Brain microvascular endothelial cell (primary cell): Measurements from ENCODE around the gene ACSM3.
"Not testable (repeated sequence)": the region's sequence is repeated elsewhere in the genome, so short reads cannot be mapped to it uniquely, and the experiment has no call there.

Experiments used
- DNase-seq: peaks from one replicate; pipeline ENCODE4 v3.0.0-alpha.2; 2020
- H3K27ac ChIP-seq: fragments of 250-450 bp; sonication (Bioruptor Pico); 2 replicates; pipeline ENCODE4 v1.5.1; 2020; ENCODE audit warnings: mild to moderate bottlenecking, moderate library complexity
- H3K27me3 ChIP-seq: fragments of 250-450 bp; sonication (Bioruptor Pico); replicated peaks from 2 replicates; pipeline ENCODE4 v1.5.1; 2020; ENCODE audit warnings: mild to moderate bottlenecking
- H3K36me3 ChIP-seq: fragments of 250-450 bp; sonication (Bioruptor Pico); replicated peaks from 2 replicates; pipeline ENCODE4 v1.5.1; 2020; ENCODE audit warnings: mild to moderate bottlenecking
- H3K4me3 ChIP-seq: 2 replicates; pipeline ENCODE4 v1.5.1; 2011; ENCODE audit warnings: low read depth, mild to moderate bottlenecking, control low read depth, low read length, moderate library complexity
- CTCF ChIP-seq: IDR thresholded peaks from 2 replicates; pipeline ENCODE4 v1.5.1; 2011; ENCODE audit warnings: low read depth, mild to moderate bottlenecking, moderate library complexity, low read length, control low read depth, inconsistent platforms; ENCODE audit errors: missing control alignments
- in situ Hi-C: cut with HindIII; loops from 2 replicates; pipeline ENCODE4 v1.10.0; 2017; ENCODE audit warnings: low sequenced_read_pairs, low pct_ligation_motif_present

ACSM3 gene

DNA sequence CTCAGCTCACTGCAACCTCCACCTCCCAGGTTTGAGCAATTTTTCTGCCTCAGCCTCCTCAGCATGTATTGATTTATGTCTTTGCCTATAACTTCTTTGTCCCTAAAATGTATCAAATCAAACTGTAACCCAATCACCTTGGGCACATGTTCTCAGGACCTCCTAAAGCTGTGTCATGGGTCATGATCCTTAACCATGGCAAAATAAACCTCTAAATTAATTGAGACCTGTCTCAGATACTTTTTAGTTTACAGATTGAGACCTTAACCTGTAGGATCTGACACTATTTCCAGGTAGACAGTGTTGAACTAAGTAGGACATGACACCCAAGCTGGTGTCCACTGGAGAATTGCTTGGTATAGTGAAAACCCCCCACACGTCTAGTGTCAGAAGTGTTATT is 2.6 kb upstream of the ACSM3 start:
- no peak for TF ChIP-seq CTCF
- in situ Hi-C loops = no loop called here
- Histone ChIP-seq H3K27me3 (no peaks in the 10 kb centered on the region), H3K27ac (no peak overlapping the region), H3K36me3 (no peaks in the 10 kb centered on the region), H3K4me3 (no peak overlapping the region)
- DNase-seq = no peak

GRCh38 chr16:20762404-20763123 is 1.2 kb upstream of the ACSM3 start:
- Histone ChIP-seq H3K27me3 (no peaks in the 10 kb centered on the region), H3K4me3 (no peak overlapping the region), H3K36me3 (no peaks in the 10 kb centered on the region), H3K27ac (no peak overlapping the region)
- TF ChIP-seq CTCF = no peak
- no peak for DNase-seq
- in situ Hi-C loops = no loop called here

GRCh38 chr16:20764448-20764847 is 634 bp downstream of the ACSM3 start:
- H3K27ac ChIP-seq, in situ Hi-C loops, H3K27me3 ChIP-seq, DNase-seq, H3K36me3 ChIP-seq, H3K4me3 ChIP-seq: not testable (repeated sequence)

DNA sequence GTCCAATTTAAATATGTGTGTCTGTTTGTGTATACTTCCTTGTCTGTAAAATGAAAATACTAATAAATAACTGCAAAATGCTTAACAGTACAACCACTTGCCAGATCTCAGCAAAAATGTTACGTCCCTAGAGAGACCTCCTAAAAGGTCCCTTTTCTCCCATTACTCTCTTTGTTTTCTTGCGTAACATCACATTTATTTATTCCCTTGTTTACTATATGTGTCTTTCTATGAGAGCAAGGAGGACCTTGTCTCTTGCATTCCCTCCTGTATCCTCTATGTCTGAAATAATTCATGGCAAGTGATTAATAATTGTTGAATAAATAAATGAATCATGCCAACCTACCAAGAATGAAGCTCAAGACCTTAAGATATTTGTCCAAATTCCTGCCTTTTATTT is 1.9 kb downstream of the ACSM3 start:
- in situ Hi-C loops = no loop called here
- no peaks in the 10 kb centered on the region for H3K27me3 ChIP-seq
- H3K36me3 ChIP-seq = no peaks in the 10 kb centered on the region
- TF ChIP-seq CTCF = no peak
- no peak overlapping the region for H3K27ac ChIP-seq
- DNase-seq = no peak
- no peak overlapping the region for H3K4me3 ChIP-seq

DNA sequence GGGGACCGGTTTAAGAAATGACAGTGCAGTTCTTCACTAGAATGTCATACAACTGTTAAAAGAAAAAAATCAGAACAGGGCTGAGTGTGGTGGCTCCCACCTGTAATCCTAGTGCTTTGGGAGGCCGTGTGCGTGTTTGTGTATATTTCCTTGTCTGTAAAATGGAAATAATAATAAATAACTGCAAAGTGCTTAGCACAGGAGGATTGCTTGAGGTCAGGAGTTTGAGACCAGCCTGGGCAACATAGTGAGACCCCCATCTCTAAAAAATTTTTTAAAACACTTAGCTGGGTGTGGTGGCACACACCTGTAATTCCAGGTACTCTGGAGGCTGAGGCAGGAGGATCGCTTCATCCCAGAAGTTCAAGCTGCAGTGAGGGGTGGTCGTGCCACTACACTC is 2.5 kb downstream of the ACSM3 start:
- no peak for DNase-seq
- Histone ChIP-seq H3K27me3 (no peaks in the 10 kb centered on the region), H3K27ac (no peak overlapping the region), H3K36me3 (no peaks in the 10 kb centered on the region), H3K4me3 (no peak overlapping the region)
- TF ChIP-seq CTCF = no peak
- in situ Hi-C loops = no loop called here

DNA sequence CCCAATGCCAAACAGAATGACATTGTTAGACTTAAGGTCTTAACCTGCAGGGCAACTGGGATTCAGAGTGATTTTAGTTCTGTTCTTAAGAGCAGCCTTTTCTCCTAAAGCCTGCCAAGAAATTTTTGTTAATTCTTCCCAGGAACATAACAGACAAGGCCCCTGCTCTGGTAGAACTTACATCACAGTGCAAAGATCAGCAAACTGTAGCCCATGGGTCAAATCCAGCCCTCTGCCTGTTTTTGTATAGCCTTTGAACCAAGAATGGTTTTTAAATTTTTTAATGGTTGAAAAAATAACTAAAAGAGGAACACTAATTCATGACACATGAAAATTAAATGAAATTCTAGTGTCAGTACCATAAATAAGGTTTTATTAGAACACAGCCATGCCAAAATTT is 3.8 kb downstream of the ACSM3 start:
- Histone ChIP-seq H3K27me3 (no peaks in the 10 kb centered on the region), H3K27ac (no peak overlapping the region), H3K4me3 (no peak overlapping the region), H3K36me3 (no peaks in the 10 kb centered on the region)
- TF ChIP-seq CTCF = no peak
- no peak for DNase-seq
- in situ Hi-C loops = no loop called here
